SK-N-MC (cell line): ENCODE data around the gene DDX25.

Experiments
- DNase-seq: peaks from one replicate; pipeline ENCODE4 v3.0.0-alpha.2; 2011; ENCODE audit warnings: low read depth, low spot score
- H3K27ac ChIP-seq: fragments of 200-600 bp; sonication (generic); 2 replicates; pipeline ENCODE4 v1.5.1; 2016; ENCODE audit warnings: mixed run types
- H3K36me3 ChIP-seq: fragments of 200-600 bp; sonication (generic); 2 replicates; pipeline ENCODE4 v1.6.1; 2017; ENCODE audit warnings: antibody characterized with exemption, low read length, mixed read lengths; ENCODE audit not compliant: insufficient read depth
- H3K4me3 ChIP-seq: fragments of 200-600 bp; sonication (generic); 2 replicates; pipeline ENCODE4 v1.5.1; 2016
- H3K9ac ChIP-seq: fragments of 200-600 bp; sonication (generic); 2 replicates; pipeline ENCODE4 v1.8.0; 2017; ENCODE audit warnings: mixed run types, mixed read lengths; ENCODE audit not compliant: insufficient read length
- H3K9me3 ChIP-seq: fragments of 200-600 bp; sonication (generic); 2 replicates; pipeline ENCODE4 v1.6.1; 2017; ENCODE audit warnings: low read depth, mild to moderate bottlenecking, antibody characterized with exemption, low read length, moderate library complexity, mixed read lengths
- EZH2 ChIP-seq: fragments of 200-600 bp; sonication (generic); IDR thresholded peaks from one replicate; pipeline ENCODE4 v1.6.1; 2017; ENCODE audit warnings: antibody characterized with exemption
- FOXP2 ChIP-seq: optimal IDR thresholded peaks from 2 replicates; pipeline ENCODE3; 2011; ENCODE audit warnings: mild to moderate bottlenecking, moderate library complexity; ENCODE audit not compliant: insufficient read depth; ENCODE audit errors: extremely low read length, control extremely low read depth
- POLR2AphosphoS5 ChIP-seq: IDR thresholded peaks from 2 replicates; pipeline ENCODE4 v1.6.1; 2012; ENCODE audit warnings: mild to moderate bottlenecking, low read depth, low read length, borderline replicate concordance

Gene DDX25

GRCh38 chr11:125974284-125974683 is 70.0 kb downstream of the DDX25 start:
- Histone ChIP-seq H3K9me3 (no peaks in the 10 kb centered on the region), H3K27ac (no peak overlapping the region)

GRCh38 chr11:125975634-125976033 is 71.3 kb downstream of the DDX25 start:
- H3K9me3 ChIP-seq, result no peaks in the 10 kb centered on the region
- H3K9ac ChIP-seq, result no peak overlapping the region
- no peak for TF ChIP-seq EZH2
- no peak for TF ChIP-seq FOXP2
- TF ChIP-seq POLR2AphosphoS5, result no peak
- no peak overlapping the region for H3K27ac ChIP-seq
- peaks cover 5% of the 10 kb centered on the region; the same call in 1 of the 2 replicates for H3K36me3 ChIP-seq
- no peak overlapping the region for H3K4me3 ChIP-seq
- no peak for DNase-seq

More at GRCh38 chr11:125974284-125974683, 70.0 kb downstream of the DDX25 start:
- Histone ChIP-seq H3K36me3 (peaks cover 5% of the 10 kb centered on the region; the same call in 1 of the 2 replicates), H3K9ac (no peak overlapping the region), H3K4me3 (no peak overlapping the region)
- DNase-seq, result no peak
- TF ChIP-seq POLR2AphosphoS5 (no peak), FOXP2 (no peak)

- Histone ChIP-seq H3K9ac (no peak overlapping the region), H3K4me3 (no peak overlapping the region), H3K27ac (no peak overlapping the region), H3K9me3 (no peaks in the 10 kb centered on the region), H3K36me3 (peaks cover 11% of the 10 kb centered on the region; the same call in 1 of the 2 replicates)
- DNase-seq, result no peak
- TF ChIP-seq POLR2AphosphoS5, result no peak
- TF ChIP-seq FOXP2, result no peak
- TF ChIP-seq EZH2, result no peak
Observed at GRCh38 chr11:125976156-125976555, 71.8 kb downstream of the DDX25 start.

- no peak overlapping the region for H3K9ac ChIP-seq
- no peak overlapping the region for H3K4me3 ChIP-seq
- no peak overlapping the region for H3K27ac ChIP-seq
- TF ChIP-seq EZH2 (no peak), POLR2AphosphoS5 (no peak)
- no peak for DNase-seq
- peaks cover 13% of the 10 kb centered on the region for H3K36me3 ChIP-seq
- no peaks in the 10 kb centered on the region for H3K9me3 ChIP-seq
Observed at GRCh38 chr11:125977333-125977732, 73.0 kb downstream of the DDX25 start.

- TF ChIP-seq POLR2AphosphoS5 (no peak), FOXP2 (no peak), EZH2 (no peak)
- H3K36me3 ChIP-seq, result peaks cover 22% of the 10 kb centered on the region
- no peak overlapping the region for H3K9ac ChIP-seq
- no peak overlapping the region for H3K4me3 ChIP-seq
- DNase-seq, result no peak
- H3K9me3 ChIP-seq, result no peaks in the 10 kb centered on the region
- no peak overlapping the region for H3K27ac ChIP-seq
Observed at GRCh38 chr11:125978181-125978716, 73.9 kb downstream of the DDX25 start.
